Measurements from ENCODE around the gene NR2C2. TPM values are rescaled to one million over a fixed set of nuclear protein-coding genes. Genes with fewer than 3 reads are reported as not detected.

NR2C2 gene
- polyA plus RNA-seq, 1 donor (not counting 4 experiments of a cell fraction or from before 2014, with no cell fraction given), result 9.4 TPM

DNA sequence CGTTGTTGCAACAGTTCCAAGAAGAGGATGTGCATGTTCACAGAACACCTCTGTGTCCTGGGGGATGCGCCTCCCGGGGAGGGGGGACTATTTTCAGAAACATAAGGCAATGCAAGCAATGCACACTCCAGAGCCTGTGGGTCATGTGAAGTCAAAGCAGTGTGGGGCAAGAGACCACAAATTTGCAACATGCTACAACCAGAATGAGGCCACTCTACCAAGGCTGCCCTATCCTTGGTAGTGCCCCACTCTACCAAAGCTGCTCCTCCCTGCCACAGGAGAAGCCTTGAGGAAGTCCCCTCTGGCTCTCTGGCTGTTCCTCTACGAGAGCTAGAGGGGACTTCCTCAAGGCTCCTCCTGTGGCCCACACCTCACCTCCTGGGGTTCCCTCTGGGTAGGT is 8.4 kb upstream of the NR2C2 start:
- Histone ChIP-seq H3K9me1 (ENCODE audit: control insufficient read depth, extremely low read depth, insufficient read depth, low read length) (peaks cover 2% of the 10 kb centered on the region), H3K9ac (ENCODE audit: control insufficient read depth, extremely low read depth, insufficient read depth, low read length) (no peak overlapping the region), H3K27me3 (ENCODE audit: control insufficient read depth, extremely low read depth, insufficient read depth, low read length) (no peaks in the 10 kb centered on the region), H3K36me3 (ENCODE audit: control insufficient read depth in 2 of 2, extremely low read depth in 1 of 2, insufficient read depth in 2 of 2, low read length in 2 of 2) (peaks cover 2 to 6% of the 10 kb centered on the region in 2 experiments), H3K79me2 (ENCODE audit: control insufficient read depth, insufficient read depth, low read length) (peaks cover 6% of the 10 kb centered on the region), H3K4me1 (ENCODE audit: control insufficient read depth, extremely low read depth, insufficient read depth, low read length) (no peaks in the 10 kb centered on the region), H4K20me1 (ENCODE audit: control insufficient read depth, extremely low read depth, insufficient read depth, low read length) (no peaks in the 10 kb centered on the region), H2AFZ (ENCODE audit: control insufficient read depth, low read length) (no peak overlapping the region), H3K27ac (ENCODE audit: control insufficient read depth, insufficient read depth, low read length) (no peak overlapping the region), H3K4me2 (ENCODE audit: control insufficient read depth, extremely low read depth, insufficient read depth, low read depth, low read length) (no peak overlapping the region), H3K4me3 (ENCODE audit: control insufficient read depth in 2 of 3, extremely low read depth in 1 of 3, insufficient read depth in 2 of 3, low read depth in 1 of 3, low read length in 3 of 3) (no peak overlapping the region), H3K9me3 (ENCODE audit: control insufficient read depth, low read depth, low read length) (no peaks in the 10 kb centered on the region)
- FAIRE-seq, result no peak
- dilution Hi-C loops (cut with MboI; ENCODE audit: extremely low pct_ligation_motif_present, low sequenced_read_pairs), result no loop called here
- no peak for DNase-seq (ENCODE audit: low read depth, low spot score)
- TF ChIP-seq CTCF (optimal IDR thresholded peaks at IDR 0.05 in 1 of 3, IDR thresholded peaks at IDR 0.05 in 1 of 3, conservative IDR thresholded peaks at IDR 0.05 in 1 of 3; ENCODE audit: extremely low read depth in 1 of 3, insufficient read depth in 2 of 3, low read length in 3 of 3) (no peak), EZH2 (IDR thresholded peaks at IDR 0.05; ENCODE audit: low read length) (no peak)

DNA sequence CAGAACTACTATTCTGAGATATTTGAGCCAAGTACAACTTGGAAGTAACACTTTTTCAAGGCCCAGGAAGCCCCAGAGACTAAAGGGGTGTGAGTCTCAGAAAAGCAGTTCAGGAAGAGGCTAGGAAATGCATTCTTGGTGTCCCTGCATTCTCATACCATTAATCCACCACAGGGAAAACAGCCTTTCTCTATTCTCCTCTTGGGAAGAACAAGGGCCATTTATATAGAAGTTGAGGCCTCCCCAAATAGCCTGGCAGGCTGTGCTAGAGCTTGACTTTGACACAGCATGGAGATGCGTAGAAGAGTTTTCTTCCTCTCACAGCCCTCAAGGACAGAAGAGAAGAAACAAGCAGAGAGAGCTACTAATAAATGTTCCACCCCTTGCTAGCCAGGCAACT is 5.5 kb upstream of the NR2C2 start:
- no peak for TF ChIP-seq EZH2 (IDR thresholded peaks at IDR 0.05; ENCODE audit: low read length)
- no peak for TF ChIP-seq CTCF (optimal IDR thresholded peaks at IDR 0.05 in 1 of 3, IDR thresholded peaks at IDR 0.05 in 1 of 3, conservative IDR thresholded peaks at IDR 0.05 in 1 of 3; ENCODE audit: extremely low read depth in 1 of 3, insufficient read depth in 2 of 3, low read length in 3 of 3)
- Histone ChIP-seq H3K4me1 (ENCODE audit: control insufficient read depth, extremely low read depth, insufficient read depth, low read length) (no peaks in the 10 kb centered on the region), H3K27me3 (ENCODE audit: control insufficient read depth, extremely low read depth, insufficient read depth, low read length) (no peaks in the 10 kb centered on the region), H3K9ac (ENCODE audit: control insufficient read depth, extremely low read depth, insufficient read depth, low read length) (no peak overlapping the region), H4K20me1 (ENCODE audit: control insufficient read depth, extremely low read depth, insufficient read depth, low read length) (no peaks in the 10 kb centered on the region), H2AFZ (ENCODE audit: control insufficient read depth, low read length) (no peak overlapping the region), H3K36me3 (ENCODE audit: control insufficient read depth in 2 of 2, extremely low read depth in 1 of 2, insufficient read depth in 2 of 2, low read length in 2 of 2) (peaks cover 6 to 11% of the 10 kb centered on the region in 2 experiments), H3K9me3 (ENCODE audit: control insufficient read depth, low read depth, low read length) (no peaks in the 10 kb centered on the region), H3K79me2 (ENCODE audit: control insufficient read depth, insufficient read depth, low read length) (peaks cover 30% of the 10 kb centered on the region), H3K4me3 (ENCODE audit: control insufficient read depth in 2 of 3, extremely low read depth in 1 of 3, insufficient read depth in 2 of 3, low read depth in 1 of 3, low read length in 3 of 3) (no peak overlapping the region), H3K27ac (ENCODE audit: control insufficient read depth, insufficient read depth, low read length) (no peak overlapping the region), H3K4me2 (ENCODE audit: control insufficient read depth, extremely low read depth, insufficient read depth, low read depth, low read length) (no peak overlapping the region), H3K9me1 (ENCODE audit: control insufficient read depth, extremely low read depth, insufficient read depth, low read length) (peaks cover 2% of the 10 kb centered on the region)
- dilution Hi-C loops (cut with MboI; ENCODE audit: extremely low pct_ligation_motif_present, low sequenced_read_pairs), result no loop called here
- DNase-seq (ENCODE audit: low read depth, low spot score) (no peak), FAIRE-seq (no peak)

Measured in keratinocyte (primary cell).